ENCODE measurements around the gene CDH6.

DNA sequence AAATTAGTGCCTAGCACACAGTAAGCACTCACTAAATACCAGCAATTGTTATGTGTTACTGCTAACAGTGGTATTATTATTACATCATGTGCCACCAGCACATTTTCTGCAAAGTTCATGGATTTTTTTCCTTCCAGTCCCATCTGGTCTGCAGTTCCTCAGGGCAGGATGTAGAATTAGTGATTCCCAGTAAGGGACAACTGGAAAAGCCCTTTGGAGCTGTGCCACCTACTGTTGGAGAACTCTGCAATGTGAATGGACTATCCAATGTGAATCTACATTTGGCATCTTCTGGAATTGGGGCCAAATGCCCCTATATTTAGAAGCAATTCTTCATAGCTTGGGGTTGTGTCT lies 154.0 kb downstream of the CDH6 start:
- TF ChIP-seq CTCF (IDR thresholded peaks at IDR 0.05; ENCODE audit: low read depth, low read length) (no peak), POLR2A (IDR thresholded peaks at IDR 0.05; ENCODE audit: extremely low read depth, insufficient read length) (no peak)

All from NB4 (cell line).